Breast epithelium (tissue), 4 donors: Measurements from ENCODE around the gene AFG1L. TPM values are rescaled to one million over a fixed set of nuclear protein-coding genes. Genes with fewer than 3 reads are reported as not detected.

Source experiments
- DNase-seq, 2 donors: peaks; one replicate each; pipeline ENCODE4 v3.0.0-alpha.2; 2019; ENCODE audit warnings: low spot score in 2 of 2
- H3K27ac ChIP-seq, 2 donors: fragments of 200-600 bp; sonication (generic) in 1 of 2; one replicate each; pipeline ENCODE4 v1.5.1; 2016 to 2019; ENCODE audit warnings: mild to moderate bottlenecking in 1 of 2
- H3K27me3 ChIP-seq, 2 donors: fragments of 200-600 bp; sonication (generic) in 1 of 2; one replicate each; pipeline versions ENCODE4 v1.5.1 to v1.6.0; 2017 to 2019; ENCODE audit warnings: control low read depth in 1 of 2, mild to moderate bottlenecking in 1 of 2
- H3K36me3 ChIP-seq: fragments of 200-600 bp; one replicate; pipeline ENCODE4 v1.5.1; 2019
- H3K4me1 ChIP-seq, 2 donors: fragments of 200-600 bp; sonication (generic); one replicate each; pipeline ENCODE4 v1.5.1; 2016 to 2019; ENCODE audit warnings: control low read depth in 1 of 2
- H3K4me3 ChIP-seq, 3 donors: fragments of 200-600 bp; sonication (generic); 1 replicate in 2 of 3; 2 replicates in 1 of 3; pipeline ENCODE4 v1.5.1; 2016 to 2019; ENCODE audit warnings: mild to moderate bottlenecking in 3 of 3, moderate library complexity in 2 of 3
- H3K9me3 ChIP-seq, 2 donors: fragments of 200-600 bp; sonication (generic) in 1 of 2; one replicate each; pipeline ENCODE4 v1.5.1; 2016 to 2019; ENCODE audit warnings: control low read depth in 1 of 2
- CTCF ChIP-seq, 3 donors: fragments of 450-650 bp; IDR thresholded peaks; one replicate each; pipeline ENCODE4 v1.5.1; 2016 to 2017; ENCODE audit warnings: antibody characterized with exemption in 3 of 3, mild to moderate bottlenecking in 3 of 3, moderate library complexity in 3 of 3
- POLR2A ChIP-seq: fragments of 450-650 bp; IDR thresholded peaks from one replicate; pipeline ENCODE4 v1.6.1; 2016; ENCODE audit warnings: antibody characterized with exemption, mild to moderate bottlenecking, moderate library complexity
- POLR2AphosphoS5 ChIP-seq, 3 donors: sonication (generic); formaldehyde crosslinking; IDR thresholded peaks; one replicate each; pipeline ENCODE4 v1.6.1; 2017; ENCODE audit warnings: antibody characterized with exemption in 3 of 3
- intact Hi-C: fragments of 100-400 bp; cut with DNase I; formaldehyde crosslinking; loops from one replicate; pipeline ENCODE4 v1.15.1; 2023; ENCODE audit warnings: low total_unique reads
- total RNA-seq, 3 donors: library from RNA; depleted of rRNA; stranded (reverse); fragments of >200 nt; gene quantifications; one replicate each; pipeline ENCODE4 v1.1.0, GENCODE V29; 2016

AFG1L gene
- total RNA-seq, 3 donors from 2014 or later = 2.3 to 5.6 (median 4.0) TPM

DNA sequence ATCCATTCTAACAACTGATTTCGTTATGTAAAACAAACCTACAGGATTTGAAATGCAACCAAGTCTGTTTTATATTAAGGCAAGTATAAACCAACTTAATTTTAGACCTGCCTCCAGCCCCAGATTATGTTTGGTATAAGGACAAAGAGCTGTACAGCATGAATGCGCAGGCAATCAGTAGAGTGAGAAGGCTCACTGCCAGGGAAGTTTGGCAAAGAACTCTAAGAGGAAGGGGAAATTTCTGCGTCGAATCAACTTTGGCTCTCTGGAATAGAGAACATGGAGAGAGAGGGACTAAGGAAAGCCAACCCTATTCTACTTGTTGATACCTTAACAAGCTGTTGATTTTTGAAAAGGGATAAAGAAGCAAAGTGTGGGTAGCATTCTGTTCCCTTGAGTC, 168.9 kb downstream of the AFG1L start:
- Histone ChIP-seq H3K4me3 (no peak overlapping the region), H3K27me3 (no peaks in the 10 kb centered on the region), H3K4me1 (no peaks in the 10 kb centered on the region), H3K36me3 (no peaks in the 10 kb centered on the region), H3K9me3 (no peaks in the 10 kb centered on the region), H3K27ac (no peak overlapping the region)
- no peak for DNase-seq
- TF ChIP-seq CTCF (IDR thresholded peaks at IDR 0.05) (no peak), POLR2A (no peak), POLR2AphosphoS5 (IDR thresholded peaks at IDR 0.05) (no peak)
- intact Hi-C loops = no loop called here

- no peaks in the 10 kb centered on the region for H3K4me1 ChIP-seq
- DNase-seq = no peak
- no peaks in the 10 kb centered on the region for H3K9me3 ChIP-seq
- no peak overlapping the region for H3K4me3 ChIP-seq
- no peak overlapping the region for H3K27ac ChIP-seq
- H3K36me3 ChIP-seq = no peaks in the 10 kb centered on the region
- TF ChIP-seq CTCF (IDR thresholded peaks at IDR 0.05) = no peak
- TF ChIP-seq POLR2AphosphoS5 (IDR thresholded peaks at IDR 0.05) = no peak
- TF ChIP-seq POLR2A = no peak
- H3K27me3 ChIP-seq = no peaks in the 10 kb centered on the region
- intact Hi-C loops = no loop called here
These were observed 169.7 kb downstream of the AFG1L start for GRCh38 chr6:108464418-108465097.

GRCh38 chr6:108465098-108465495, 170.2 kb downstream of the AFG1L start:
- TF ChIP-seq POLR2A = no peak
- TF ChIP-seq POLR2AphosphoS5 (IDR thresholded peaks at IDR 0.05) = no peak
- no peak for TF ChIP-seq CTCF (IDR thresholded peaks at IDR 0.05)
- Histone ChIP-seq H3K27ac (no peak overlapping the region), H3K4me3 (no peak overlapping the region), H3K9me3 (no peaks in the 10 kb centered on the region), H3K4me1 (no peaks in the 10 kb centered on the region), H3K36me3 (no peaks in the 10 kb centered on the region), H3K27me3 (no peaks in the 10 kb centered on the region)
- no peak for DNase-seq
- intact Hi-C loops = no loop called here

- H3K4me1 ChIP-seq = no peaks in the 10 kb centered on the region
- no peak overlapping the region for H3K4me3 ChIP-seq
- H3K27ac ChIP-seq = no peak overlapping the region
- H3K9me3 ChIP-seq = no peaks in the 10 kb centered on the region
- H3K27me3 ChIP-seq = no peaks in the 10 kb centered on the region
- no peaks in the 10 kb centered on the region for H3K36me3 ChIP-seq
- intact Hi-C loops = no loop called here
- no peak for DNase-seq
- TF ChIP-seq POLR2AphosphoS5 (IDR thresholded peaks at IDR 0.05) (no peak), POLR2A (no peak), CTCF (IDR thresholded peaks at IDR 0.05) (no peak)
These were observed 173.5 kb downstream of the AFG1L start for GRCh38 chr6:108468346-108468745.

GRCh38 chr6:108469316-108469715, 174.5 kb downstream of the AFG1L start:
- TF ChIP-seq POLR2A (no peak), POLR2AphosphoS5 (IDR thresholded peaks at IDR 0.05) (no peak), CTCF (IDR thresholded peaks at IDR 0.05) (no peak)
- H3K9me3 ChIP-seq = no peaks in the 10 kb centered on the region
- DNase-seq = no peak
- H3K4me3 ChIP-seq = no peak overlapping the region
- H3K27ac ChIP-seq = no peak overlapping the region
- intact Hi-C loops = no loop called here
- no peaks in the 10 kb centered on the region for H3K36me3 ChIP-seq
- H3K27me3 ChIP-seq = no peaks in the 10 kb centered on the region
- H3K4me1 ChIP-seq = no peaks in the 10 kb centered on the region
